GM23338 (cell line): ENCODE measurements around the gene EPHA8. TPM values are rescaled to one million over a fixed set of nuclear protein-coding genes. Genes with fewer than 3 reads are reported as not detected.

Experiments
- ATAC-seq: fragments of 200-7000 bp; cut with Tn5 transposase; 3 replicates; pipeline ENCODE4 v1.9.1; 2020
- DNase-seq: peaks from one replicate; pipeline ENCODE4 v3.0.0-alpha.2; 2015; ENCODE audit warnings: low spot score
- H2AFZ ChIP-seq: fragments of 200-600 bp; sonication (generic); 2 replicates; pipeline ENCODE4 v1.8.0; 2016; ENCODE audit warnings: antibody characterized with exemption, mild to moderate bottlenecking, moderate library complexity
- H3F3A ChIP-seq: fragments of 200-600 bp; sonication (generic); replicated peaks from 2 replicates; pipeline ENCODE4 v1.8.0; 2017; ENCODE audit warnings: antibody characterized with exemption, mixed run types, low read depth
- H3K27ac ChIP-seq: fragments of 200-600 bp; sonication (generic); 2 replicates; pipeline ENCODE4 v1.6.1; 2016; ENCODE audit warnings: low read depth
- H3K27me3 ChIP-seq: fragments of 200-600 bp; sonication (generic); 2 replicates; pipeline ENCODE4 v1.8.0; 2016; ENCODE audit warnings: mild to moderate bottlenecking, mixed run types, moderate library complexity; ENCODE audit not compliant: insufficient read depth
- H3K36me3 ChIP-seq: fragments of 200-600 bp; sonication (generic); 2 replicates; pipeline ENCODE4 v1.8.0; 2016; ENCODE audit warnings: mild to moderate bottlenecking; ENCODE audit not compliant: insufficient read depth
- H3K4me1 ChIP-seq: fragments of 200-600 bp; sonication (generic); 2 replicates; pipeline ENCODE4 v1.8.0; 2016; ENCODE audit warnings: mild to moderate bottlenecking, moderate library complexity; ENCODE audit not compliant: insufficient read depth
- H3K4me2 ChIP-seq: fragments of 200-600 bp; sonication (generic); 2 replicates; pipeline ENCODE4 v1.7.1; 2017; ENCODE audit warnings: mixed run types
- H3K4me3 ChIP-seq: fragments of 200-600 bp; sonication (generic); 2 replicates; pipeline ENCODE4 v1.6.1; 2016; ENCODE audit warnings: mixed run types
- H3K79me2 ChIP-seq: fragments of 200-600 bp; sonication (generic); replicated peaks from 2 replicates; pipeline ENCODE4 v1.8.0; 2017; ENCODE audit warnings: mild to moderate bottlenecking; ENCODE audit not compliant: insufficient read depth
- H3K9me2 ChIP-seq: fragments of 200-600 bp; sonication (generic); 2 replicates; pipeline ENCODE4 v1.8.0; 2017; ENCODE audit not compliant: insufficient read depth
- H4K20me1 ChIP-seq: fragments of 200-600 bp; sonication (generic); replicated peaks from 2 replicates; pipeline ENCODE4 v1.8.0; 2017; ENCODE audit warnings: mild to moderate bottlenecking; ENCODE audit not compliant: insufficient read depth
- H3K27ac Mint-ChIP-seq: 2 replicates; pipeline ENCODE4 v1.8.0; 2020; ENCODE audit warnings: inconsistent platforms, mild to moderate bottlenecking, moderate library complexity, mixed read lengths
- H3K27me3 Mint-ChIP-seq: 3 replicates; pipeline ENCODE4 v1.8.0; 2022; ENCODE audit warnings: low read depth, mild to moderate bottlenecking, moderate library complexity, mixed read lengths, inconsistent platforms; ENCODE audit not compliant: insufficient read depth, poor library complexity
- H3K36me3 Mint-ChIP-seq: 3 replicates; pipeline ENCODE4 v1.8.0; 2021; ENCODE audit warnings: low read depth, mild to moderate bottlenecking, inconsistent platforms, moderate library complexity, mixed read lengths
- H3K4me1 Mint-ChIP-seq: 3 replicates; pipeline ENCODE4 v1.8.0; 2020; ENCODE audit warnings: mild to moderate bottlenecking, inconsistent platforms, mixed read lengths
- H3K4me3 Mint-ChIP-seq: 3 replicates; pipeline ENCODE4 v1.8.0; 2021; ENCODE audit warnings: moderate library complexity, mild to moderate bottlenecking, inconsistent platforms, mixed read lengths
- H3K9me3 Mint-ChIP-seq: 3 replicates; pipeline ENCODE4 v1.8.0; 2020; ENCODE audit warnings: moderate library complexity, mild to moderate bottlenecking, inconsistent platforms, mixed read lengths
- CTCF ChIP-seq, 2 experiments: fragments of 200-600 bp in 1 of 2; sonication (generic) in 1 of 2; conservative IDR thresholded peaks; 2 replicates each; pipeline versions ENCODE4 v1.5.1 to v1.6.1; 2016 to 2017; ENCODE audit warnings: antibody characterized with exemption in 2 of 2, low read depth in 2 of 2, mild to moderate bottlenecking in 2 of 2, moderate library complexity in 1 of 2
- EZH2 ChIP-seq: fragments of 200-600 bp; sonication (generic); IDR thresholded peaks from one replicate; pipeline ENCODE4 v1.8.0; 2017; ENCODE audit warnings: antibody characterized with exemption, mild to moderate bottlenecking, low read depth; ENCODE audit not compliant: unreplicated experiment
- REST ChIP-seq: IDR thresholded peaks from one replicate; pipeline ENCODE4 v1.6.1; 2018; ENCODE audit warnings: antibody characterized with exemption; ENCODE audit not compliant: unreplicated experiment
- ZNF462 ChIP-seq: fragments of 250-450 bp; sonication (Bioruptor Pico); IDR thresholded peaks from 2 replicates; pipeline ENCODE4 v1.5.0; 2020; ENCODE audit warnings: mild to moderate bottlenecking, moderate library complexity
- polyA plus RNA-seq: library from polyadenylated mRNA; unstranded; fragments of >200 nt; fragmentation: Nextera tagmentation; extraction: Ambion mirVana; gene quantifications from 2 replicates; pipeline ENCODE4 v1.2.1, GENCODE V29; 2016
- total RNA-seq: library from RNA; depleted of rRNA; stranded (reverse); fragments of >200 nt; shearing (Covaris generic); gene quantifications from 2 replicates; pipeline ENCODE4 v1.2.3, GENCODE V29; 2014

EPHA8 gene
- total and polyA plus RNA-seq, 2 experiments from 2014 or later, result 2.3 to 5.0 TPM

- no peak for TF ChIP-seq REST
- no peak for TF ChIP-seq CTCF (conservative IDR thresholded peaks at IDR 0.05; ENCODE audit: low read depth in 2 of 2)
These were observed 5.8 kb upstream of the EPHA8 start (continued) for GRCh38 chr1:22557341-22557950.

- Histone ChIP-seq H3K36me3 (no peaks in the 10 kb centered on the region), H3K9me2 (no peaks in the 10 kb centered on the region), H3K27ac (no peak overlapping the region), H3F3A (no peaks in the 10 kb centered on the region), H3K27me3 (peaks cover 36% of the 10 kb centered on the region), H4K20me1 (no peaks in the 10 kb centered on the region), H2AFZ (peak overlapping the region; percentile 91), H3K4me3 (peak overlapping the region; percentile 71), H3K4me2 (peak overlapping the region; percentile 91), H3K79me2 (no peaks in the 10 kb centered on the region), H3K4me1 (peaks cover 3% of the 10 kb centered on the region; the same call in 1 of the 2 replicates)
- Mint-ChIP-seq H3K27me3 (peaks cover 38% of the 10 kb centered on the region), H3K36me3 (no peaks in the 10 kb centered on the region), H3K27ac (no peak overlapping the region), H3K4me1 (peaks cover 18% of the 10 kb centered on the region), H3K4me3 (peak overlapping the region; percentile 85), H3K9me3 (no peaks in the 10 kb centered on the region)
- DNase-seq (peak; percentile 35), ATAC-seq (peak; percentile 14)
- TF ChIP-seq EZH2 (peak; percentile 15), ZNF462 (CRISPR knock-in tag) (no peak)
These were observed 648 bp downstream of the EPHA8 start for GRCh38 chr1:22563671-22564602.
